ENCODE results near the gene PPM1J. TPM values are rescaled to one million over a fixed set of nuclear protein-coding genes. Genes with fewer than 3 reads are reported as not detected.

PPM1J gene
- total and polyA plus RNA-seq, 2 of the 8 experiments (the other 6 are each of a cell fraction or from before 2014, with no cell fraction given), result 19.4 to 31.6 TPM

GRCh38 chr1:112687361-112687760 lies 27.8 kb downstream of the PPM1J start:
- peaks cover 0 to 20% (median 15%) of the 10 kb centered on the region in 4 experiments; a peak in 7 of 8 replicates for H3K36me3 ChIP-seq (ENCODE audit: control insufficient read depth in 2 of 4, insufficient read depth in 4 of 4, low read length in 3 of 4)
- no peak for FAIRE-seq
- TF ChIP-seq CREB1 (IDR thresholded peaks at IDR 0.05), result no peak
- TF ChIP-seq ATF2 (IDR thresholded peaks at IDR 0.05; ENCODE audit: low read length), result no peak
- TF ChIP-seq RNF2 (IDR thresholded peaks at IDR 0.05; ENCODE audit: borderline replicate concordance, low read depth, low read length, missing control alignments, poor library complexity, severe bottlenecking), result no peak
- no peak for TF ChIP-seq RAD21 (IDR thresholded peaks at IDR 0.05 in 1 of 2, conservative IDR thresholded peaks at IDR 0.05 in 1 of 2; ENCODE audit: low read depth in 2 of 2, low read length in 2 of 2)
- no peak for TF ChIP-seq EZH2 (IDR thresholded peaks at IDR 0.05; ENCODE audit: low read depth, low read length, severe bottlenecking)
- TF ChIP-seq, protein P1, sequence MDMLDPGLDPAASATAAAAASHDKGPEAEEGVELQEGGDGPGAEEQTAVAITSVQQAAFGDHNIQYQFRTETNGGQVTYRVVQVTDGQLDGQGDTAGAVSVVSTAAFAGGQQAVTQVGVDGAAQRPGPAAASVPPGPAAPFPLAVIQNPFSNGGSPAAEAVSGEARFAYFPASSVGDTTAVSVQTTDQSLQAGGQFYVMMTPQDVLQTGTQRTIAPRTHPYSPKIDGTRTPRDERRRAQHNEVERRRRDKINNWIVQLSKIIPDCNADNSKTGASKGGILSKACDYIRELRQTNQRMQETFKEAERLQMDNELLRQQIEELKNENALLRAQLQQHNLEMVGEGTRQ (IDR thresholded peaks at IDR 0.05; ENCODE audit: low read length), result no peak
- TF ChIP-seq KDM5A (IDR thresholded peaks at IDR 0.05; ENCODE audit: low read length), result no peak
- TF ChIP-seq, protein P2, sequence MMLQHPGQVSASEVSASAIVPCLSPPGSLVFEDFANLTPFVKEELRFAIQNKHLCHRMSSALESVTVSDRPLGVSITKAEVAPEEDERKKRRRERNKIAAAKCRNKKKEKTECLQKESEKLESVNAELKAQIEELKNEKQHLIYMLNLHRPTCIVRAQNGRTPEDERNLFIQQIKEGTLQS (IDR thresholded peaks at IDR 0.05; ENCODE audit: insufficient read depth, low read depth, low read length), result no peak
- TF ChIP-seq CHD1 (IDR thresholded peaks at IDR 0.05; ENCODE audit: low read depth, low read length), result no peak

More at GRCh38 chr1:112687361-112687760, 27.8 kb downstream of the PPM1J start:
- H2BK15ac ChIP-seq (ENCODE audit: low read length), result no peak overlapping the region
- no peak for DNase-seq (ENCODE audit: low read depth in 1 of 2, low spot score in 2 of 2)
- no peak overlapping the region for H3K56ac ChIP-seq (replicated peaks; ENCODE audit: insufficient read length, low read depth, low read length)
- H3K9ac ChIP-seq (replicated peaks in 1 of 4; ENCODE audit: extremely low read depth in 1 of 4, low read depth in 3 of 4, low read length in 3 of 4), result no peak overlapping the region
- no peak overlapping the region for H3K4ac ChIP-seq (replicated peaks; ENCODE audit: insufficient read length, low read depth, low read length)
- no peaks in the 10 kb centered on the region for H3K9me3 ChIP-seq (ENCODE audit: insufficient read depth in 2 of 2, low read depth in 1 of 2, low read length in 1 of 2)
- H4K8ac ChIP-seq (ENCODE audit: extremely low read depth, insufficient read depth, low read length), result no peak overlapping the region
- peaks cover 0 to 7% of the 10 kb centered on the region in 2 experiments; a peak in 2 of 4 replicates for H3K79me2 ChIP-seq (ENCODE audit: control insufficient read depth in 1 of 2, insufficient read depth in 2 of 2, low read length in 2 of 2)
- H3K23ac ChIP-seq (ENCODE audit: insufficient read length), result no peak overlapping the region
- no peak overlapping the region for H3K27ac ChIP-seq (ENCODE audit: low read depth, low read length)
- no peak overlapping the region for H2BK20ac ChIP-seq (ENCODE audit: low read length)
- no peak overlapping the region for H3K4me3 ChIP-seq (ENCODE audit: extremely low read depth in 1 of 4, insufficient read depth in 2 of 4, low read depth in 3 of 4, low read length in 4 of 4)
- H2BK5ac ChIP-seq (ENCODE audit: low read depth, low read length), result no peak overlapping the region
- ChIA-PET CTCF (ENCODE audit: partially characterized antibody) (interaction anchor here (0.8 to 1.2 kb wide), 2 partner anchors 10 to 31 kb away, joined by 3 read pairs; no protein-coding TSS in a partner anchor), POLR2A (ENCODE audit: partially characterized antibody) (interaction anchor here (3.0 to 6.0 kb wide), 2 partner anchors 12 kb away, joined by 26 to 32 read pairs; partner anchors contain the start of gene MOV10)
- peaks cover 3% of the 10 kb centered on the region for H3K79me1 ChIP-seq (ENCODE audit: low read depth, low read length)
- peaks cover 0 to 9% of the 10 kb centered on the region in 2 experiments for H4K20me1 ChIP-seq (replicated peaks in 1 of 2; ENCODE audit: control insufficient read depth in 1 of 2, insufficient read depth in 2 of 2, low read length in 2 of 2)
- H2BK120ac ChIP-seq (replicated peaks; ENCODE audit: low read depth, low read length), result no peak overlapping the region
- H3K4me2 ChIP-seq (ENCODE audit: insufficient read depth in 1 of 2, low read depth in 2 of 2, low read length in 2 of 2), result no peak overlapping the region
- H3K27me3 ChIP-seq (replicated peaks in 1 of 4; ENCODE audit: control insufficient read depth in 3 of 4, extremely low read depth in 1 of 4, insufficient read depth in 3 of 4, low read length in 3 of 4), result no peaks in the 10 kb centered on the region
- H3K18ac ChIP-seq (ENCODE audit: extremely low read depth, low read length), result no peak overlapping the region
- no peak overlapping the region for H3K14ac ChIP-seq (ENCODE audit: insufficient read length)
- H2AK5ac ChIP-seq (ENCODE audit: low read depth, low read length), result no peak overlapping the region
- H4K5ac ChIP-seq (ENCODE audit: insufficient read length, low read depth, low read length), result no peak overlapping the region
- 93% methylated on average over 4 of the region's 4 CpGs; no CpG with 5 or more reads in 1 of the 2 experiments for WGBS, 2 experiments (ENCODE audit: extremely low coverage in 1 of 2, insufficient coverage in 1 of 2, insufficient read length in 1 of 2, insufficient replicate concordance in 2 of 2, low coverage in 1 of 2, low lambda C conversion rate in 2 of 2, missing lambda C conversion rate in 1 of 2)
- peaks cover 0 to 2% (median 0%) of the 10 kb centered on the region in 4 experiments; a peak in 2 of 7 replicates for H3K4me1 ChIP-seq (replicated peaks in 1 of 4; ENCODE audit: control insufficient read depth in 3 of 4, insufficient read depth in 4 of 4, low read length in 3 of 4)
- H3K23me2 ChIP-seq (ENCODE audit: low read depth, low read length), result no peaks in the 10 kb centered on the region
- no peak overlapping the region for H2AFZ ChIP-seq (ENCODE audit: low read length)
- H2BK12ac ChIP-seq (ENCODE audit: low read depth, low read length), result no peak overlapping the region
- no peak overlapping the region for H4K91ac ChIP-seq (replicated peaks; ENCODE audit: insufficient read length, low read length)

Data from H1 (cell line).